GM18507 (cell line): ENCODE results near the gene SSBP2.
"Not testable (repeated sequence)": the region's sequence is repeated elsewhere in the genome, so short reads cannot be mapped to it uniquely, and the experiment has no call there.

Source experiments
- DNase-seq: peaks from one replicate; pipeline ENCODE4 v3.0.0; 2011; ENCODE audit warnings: low read depth; ENCODE audit not compliant: insufficient read length; ENCODE audit errors: extremely low spot score
- FAIRE-seq: peaks from 2 replicates; lab custom pipeline; 2011; peaks lifted over from hg19 to GRCh38; lab: Jason Lieb, UNC

Gene SSBP2

DNA sequence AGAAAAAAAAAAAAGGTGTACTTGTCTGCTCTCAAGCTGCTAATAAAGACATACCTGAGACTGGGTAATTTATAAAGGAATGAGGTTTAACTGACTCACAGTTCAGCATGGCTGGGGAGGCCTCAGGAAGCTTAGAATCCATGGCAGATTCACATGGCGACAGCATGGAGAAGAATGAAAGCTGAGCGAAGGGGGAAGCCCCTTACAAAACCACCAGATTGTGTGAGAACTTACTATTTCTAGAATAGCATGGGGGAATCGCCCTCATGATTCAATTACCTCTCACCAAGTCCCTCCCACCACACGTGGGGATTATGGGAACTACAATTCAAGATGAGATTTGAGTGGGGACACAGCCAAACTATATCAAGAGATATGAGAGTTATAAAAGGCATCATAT is 122.8 kb downstream of the SSBP2 start:
- FAIRE-seq, DNase-seq: not testable (repeated sequence)

DNA sequence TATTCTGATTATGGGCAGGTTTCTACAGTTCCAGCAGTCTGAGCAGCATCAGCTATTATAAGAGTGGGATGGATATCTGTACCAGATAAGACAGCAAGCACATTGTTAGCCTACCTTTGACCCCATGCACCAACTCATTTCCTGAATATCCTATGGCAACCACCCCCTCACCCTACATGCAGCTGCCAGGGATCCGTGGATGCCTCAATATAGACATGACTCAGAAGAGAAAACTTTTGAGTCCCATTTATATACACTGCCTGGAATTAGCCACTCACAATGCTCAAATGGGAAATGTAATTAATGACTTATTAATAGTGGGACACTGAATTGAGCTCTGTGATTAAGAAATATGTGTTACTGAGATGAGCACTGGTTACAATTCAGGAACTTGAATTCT is 124.4 kb downstream of the SSBP2 start:
- no peak for FAIRE-seq
- no peak for DNase-seq

DNA sequence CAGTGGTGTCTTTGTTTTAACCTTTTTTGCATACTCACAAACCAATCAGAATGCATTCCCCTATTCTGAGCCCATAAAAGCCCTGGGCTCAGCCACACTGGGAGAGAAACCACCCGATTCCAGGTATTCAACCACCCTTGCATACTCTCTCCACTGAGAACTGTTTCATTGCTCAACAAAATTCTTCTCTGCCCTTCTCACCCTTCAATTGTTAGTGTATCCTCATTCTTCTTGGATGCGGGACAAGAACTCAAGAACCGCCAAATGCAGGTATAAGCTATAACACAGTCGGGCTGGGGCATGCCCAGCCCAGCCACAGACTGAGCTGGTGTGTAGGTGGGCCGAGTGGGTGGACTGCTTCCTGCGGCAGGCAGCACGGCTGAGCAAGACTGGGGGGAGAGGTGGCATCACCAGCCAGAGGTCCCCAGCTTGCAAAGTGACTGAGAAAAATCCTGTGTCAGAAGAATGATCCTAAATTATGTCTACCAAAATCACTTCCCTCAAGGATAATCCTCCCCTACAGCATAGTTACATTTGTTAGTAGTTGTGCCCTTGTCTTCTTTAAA is 141.0 kb downstream of the SSBP2 start:
- no peak for DNase-seq
- no peak for FAIRE-seq

GRCh38 chr5:81608976-81609375 is 141.9 kb downstream of the SSBP2 start:
- FAIRE-seq: no peak
- DNase-seq: no peak

DNA sequence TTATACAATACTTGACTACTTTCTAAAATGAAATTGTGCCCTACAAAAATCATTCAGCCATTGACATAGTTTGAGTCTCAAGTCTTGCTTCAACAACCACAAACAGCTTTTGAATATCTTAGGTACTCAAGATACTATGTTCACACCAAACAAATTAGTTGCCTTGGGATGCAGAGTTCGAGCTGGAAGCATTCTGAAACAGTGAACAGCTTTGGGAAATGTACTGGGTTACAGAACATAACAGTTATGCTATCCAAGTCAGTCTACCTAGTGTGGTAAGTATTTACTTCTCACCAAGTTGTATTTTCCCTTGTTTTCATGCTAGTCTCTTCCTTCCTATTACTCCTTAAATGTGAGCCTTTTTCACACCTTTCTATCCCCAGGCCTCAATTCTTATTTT is 143.2 kb downstream of the SSBP2 start:
- FAIRE-seq: no peak

DNA sequence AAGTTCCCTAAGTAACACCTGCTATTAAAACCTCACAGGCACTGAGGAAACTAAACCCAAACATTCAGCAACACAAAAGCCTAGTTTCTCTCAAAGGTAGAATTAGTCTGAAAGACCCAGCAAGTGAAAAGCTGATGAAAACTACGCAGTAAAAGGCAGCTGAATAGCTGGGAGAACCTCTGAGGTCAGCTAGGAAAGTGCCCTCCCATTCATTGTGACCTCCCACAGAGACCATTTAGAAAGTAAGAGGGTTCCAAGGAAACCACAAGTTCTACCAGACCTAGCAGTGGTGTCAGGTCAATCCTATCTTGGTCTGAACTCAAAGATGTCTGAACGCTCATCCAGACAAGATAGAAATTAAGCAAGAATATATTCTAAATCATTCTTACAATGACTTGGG is 144.7 kb downstream of the SSBP2 start:
- FAIRE-seq: no peak
- no peak for DNase-seq

More for the DNA sequence above, 143.2 kb downstream of the SSBP2 start:
- DNase-seq: no peak

- DNase-seq (no peak), FAIRE-seq (no peak)
Measured at GRCh38 chr5:81605299-81605698, 145.6 kb downstream of the SSBP2 start.

DNA sequence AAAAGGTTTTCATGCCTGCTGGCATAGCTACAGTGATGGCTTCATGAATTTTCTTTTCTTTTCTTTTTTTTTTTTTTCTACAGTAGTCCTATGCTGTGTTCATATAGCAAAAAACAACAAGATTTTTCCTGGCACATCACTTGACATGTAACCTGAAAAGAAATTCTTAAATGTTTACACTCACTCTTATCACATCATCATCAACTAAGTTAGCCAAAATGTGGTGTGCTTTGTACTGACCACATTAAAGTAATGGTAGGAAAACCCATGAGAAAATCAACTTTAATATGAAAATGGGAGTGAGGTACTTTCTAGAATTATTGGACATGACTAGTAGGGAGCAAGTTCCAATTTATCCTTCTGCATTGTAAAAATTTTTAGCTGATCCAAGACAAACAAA is 146.7 kb downstream of the SSBP2 start:
- no peak for FAIRE-seq
- no peak for DNase-seq

- DNase-seq: no peak
- no peak for FAIRE-seq
Measured at GRCh38 chr5:81601919-81602318, 149.0 kb downstream of the SSBP2 start.

DNA sequence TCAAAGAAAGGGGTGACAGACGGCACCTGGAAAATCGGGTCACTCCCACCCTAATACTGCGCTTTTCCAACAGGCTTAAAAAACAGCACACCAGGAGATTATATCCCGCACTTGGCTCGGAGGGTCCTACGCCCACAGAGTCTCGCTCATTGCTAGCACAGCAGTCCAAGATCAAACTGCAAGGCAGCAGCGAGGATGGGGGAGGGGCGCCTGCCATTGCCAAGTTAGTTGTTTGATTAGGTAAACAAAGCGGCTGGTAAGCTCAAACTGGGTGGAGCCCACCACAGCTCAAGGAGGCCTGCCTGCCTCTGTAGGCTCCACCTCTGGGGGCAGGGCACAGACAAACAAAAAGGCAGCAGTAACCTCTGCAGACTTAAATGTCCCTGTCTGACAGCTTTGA is 158.8 kb downstream of the SSBP2 start:
- not testable (repeated sequence) for FAIRE-seq, DNase-seq

DNA sequence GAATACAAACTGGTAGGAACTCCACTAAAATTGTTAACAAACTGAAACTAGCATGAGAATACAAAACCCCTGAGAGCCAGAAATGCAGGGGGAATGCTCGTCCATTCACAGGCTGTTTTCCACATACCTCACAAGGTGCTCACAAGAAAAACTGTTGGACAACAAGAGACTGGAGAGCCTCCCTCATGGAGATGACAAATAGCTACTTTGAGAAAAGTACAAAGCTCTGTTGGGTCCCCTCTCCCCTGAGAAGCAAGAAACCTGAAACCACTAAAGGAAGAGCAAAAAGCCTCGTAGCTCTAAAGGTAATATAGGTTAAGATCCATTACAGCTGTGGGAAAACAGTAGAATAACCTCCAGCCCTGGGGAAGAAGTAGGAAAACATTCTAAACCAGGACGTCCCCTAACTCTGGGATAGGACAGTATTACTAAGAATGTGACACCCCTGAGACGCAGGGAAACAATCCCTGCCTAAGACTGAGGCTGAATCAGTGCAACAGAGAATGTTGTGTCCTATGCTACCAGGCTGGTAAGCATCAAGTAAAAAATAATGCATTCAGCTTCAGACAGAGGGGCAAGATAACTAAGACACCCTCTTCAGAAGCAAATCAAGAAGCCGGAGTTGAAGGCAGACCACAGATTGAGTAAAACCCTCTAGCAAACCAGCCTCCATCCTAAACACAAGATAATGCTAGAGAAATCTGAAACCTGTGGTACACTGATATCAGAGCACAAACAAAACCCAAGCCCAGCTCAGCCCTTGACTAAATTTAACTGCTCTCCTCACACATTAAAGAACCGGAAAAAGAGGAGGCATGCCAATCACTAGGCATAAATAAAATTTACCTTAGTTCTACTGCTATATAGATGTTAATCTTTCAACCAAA is 160.2 kb downstream of the SSBP2 start:
- no peak for DNase-seq
- no peak for FAIRE-seq

GRCh38 chr5:81579262-81579924 is 171.5 kb downstream of the SSBP2 start:
- FAIRE-seq (peak; percentile 59), DNase-seq (no peak)

DNA sequence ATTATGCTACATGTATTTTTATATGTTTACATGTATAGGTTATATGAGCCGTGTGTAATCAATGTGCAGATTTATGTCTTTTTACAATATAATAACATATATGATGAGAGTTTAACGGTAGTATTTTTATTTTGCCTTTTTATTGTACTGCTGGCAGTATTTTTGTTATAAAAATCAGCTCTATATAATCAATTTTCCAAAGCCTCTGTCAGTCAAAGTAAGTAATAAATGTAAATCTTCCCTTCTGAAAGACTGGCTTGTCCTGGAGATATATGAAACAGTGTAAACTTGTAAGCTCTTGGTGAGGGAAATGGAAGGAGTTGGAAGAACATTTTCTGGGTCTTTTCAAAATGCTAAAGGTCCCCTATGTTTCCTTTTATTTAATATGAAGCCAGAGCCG is 173.8 kb downstream of the SSBP2 start:
- FAIRE-seq: no peak
- DNase-seq: no peak

- FAIRE-seq (no peak), DNase-seq (no peak)
Measured at GRCh38 chr5:81575924-81576323, 175.0 kb downstream of the SSBP2 start.

GRCh38 chr5:81572201-81572600 is 178.7 kb downstream of the SSBP2 start:
- DNase-seq: no peak
- FAIRE-seq: no peak

- DNase-seq: no peak
- FAIRE-seq: no peak
Measured at GRCh38 chr5:81558188-81558587, 192.7 kb downstream of the SSBP2 start.

DNA sequence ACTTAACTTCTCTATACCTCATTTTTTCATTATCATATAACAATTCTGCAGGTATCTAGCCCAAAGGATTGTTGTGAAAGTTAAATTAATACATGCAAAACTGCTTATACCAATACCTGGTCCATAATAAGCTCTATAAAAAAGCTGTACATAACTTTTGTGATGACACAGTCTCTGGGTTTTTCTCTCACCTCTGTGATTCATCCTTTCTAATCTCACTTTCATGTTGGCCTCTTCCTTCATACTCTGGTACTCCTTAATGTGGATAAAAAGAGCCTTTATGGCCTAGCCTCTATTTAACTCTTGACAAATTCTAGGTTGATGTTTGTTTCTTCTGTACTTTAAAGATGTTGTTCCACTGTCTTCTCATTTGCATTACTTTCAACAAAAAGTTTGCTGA is 194.1 kb downstream of the SSBP2 start:
- FAIRE-seq: peak; percentile 15

GRCh38 chr5:81555865-81556264 is 195.0 kb downstream of the SSBP2 start:
- DNase-seq: no peak

More for the DNA sequence above, 194.1 kb downstream of the SSBP2 start:
- no peak for DNase-seq

GRCh38 chr5:81554647-81555046 is 196.2 kb downstream of the SSBP2 start:
- DNase-seq: no peak
- FAIRE-seq: no peak

More at GRCh38 chr5:81555865-81556264, 195.0 kb downstream of the SSBP2 start:
- no peak for FAIRE-seq

GRCh38 chr5:81553567-81554212 is 197.2 kb downstream of the SSBP2 start:
- no peak for FAIRE-seq
- DNase-seq: no peak
